ENCODE measurements around the gene SBDS. TPM values are rescaled to one million over a fixed set of nuclear protein-coding genes. Genes with fewer than 3 reads are reported as not detected.
"Not testable (repeated sequence)": the region's sequence is repeated elsewhere in the genome, so short reads cannot be mapped to it uniquely, and the experiment has no call there.

The SBDS gene
- total RNA-seq, 4 donors from 2014 or later: 62.3 to 111 (median 70.7) TPM

- Histone ChIP-seq H3K36me3 (peaks cover 0 to 65% (median 0%) of the 10 kb centered on the region in 3 donors), H3K4me1 (no peaks in the 10 kb centered on the region), H3K27ac (no peak overlapping the region), H3K9me3 (no peaks in the 10 kb centered on the region), H3K4me3 (no peak overlapping the region), H3K27me3 (no peaks in the 10 kb centered on the region)
- TF ChIP-seq POLR2A (IDR thresholded peaks at IDR 0.05) (no peak), CTCF (IDR thresholded peaks at IDR 0.05) (no peak)
- DNase-seq: no peak
These were observed 27.1 kb upstream of the SBDS start for GRCh38 chr7:67022511-67022910.

- TF ChIP-seq POLR2A (IDR thresholded peaks at IDR 0.05): no peak
- TF ChIP-seq CTCF (IDR thresholded peaks at IDR 0.05): no peak
- peaks cover 0 to 77% (median 0%) of the 10 kb centered on the region in 3 donors for H3K36me3 ChIP-seq
- no peaks in the 10 kb centered on the region for H3K9me3 ChIP-seq
- DNase-seq: no peak
- H3K4me1 ChIP-seq: no peaks in the 10 kb centered on the region
- H3K4me3 ChIP-seq: no peak overlapping the region
- H3K27me3 ChIP-seq: no peaks in the 10 kb centered on the region
- no peak overlapping the region for H3K27ac ChIP-seq
These were observed 25.9 kb upstream of the SBDS start for GRCh38 chr7:67021260-67021659.

GRCh38 chr7:67019562-67020390 lies 24.4 kb upstream of the SBDS start:
- H3K36me3 ChIP-seq: peaks cover 0 to 86% (median 0%) of the 10 kb centered on the region in 3 donors
- no peaks in the 10 kb centered on the region for H3K9me3 ChIP-seq
- H3K27me3 ChIP-seq: no peaks in the 10 kb centered on the region
- no peak for TF ChIP-seq POLR2A (IDR thresholded peaks at IDR 0.05)
- TF ChIP-seq CTCF (IDR thresholded peaks at IDR 0.05): no peak
- DNase-seq: peak in 1 of 3 donors; percentile 54
- H3K27ac ChIP-seq: peak overlapping the region in 3 of 4 donors; percentile 3 to 42 (median 17)
- no peaks in the 10 kb centered on the region for H3K4me1 ChIP-seq
- H3K4me3 ChIP-seq: no peak overlapping the region

- H3K9me3 ChIP-seq: no peaks in the 10 kb centered on the region
- peaks cover 0 to 91% (median 0%) of the 10 kb centered on the region in 3 donors for H3K36me3 ChIP-seq
- no peak for DNase-seq
- no peaks in the 10 kb centered on the region for H3K27me3 ChIP-seq
- H3K27ac ChIP-seq: peak overlapping the region in 1 of 4 donors; percentile 25
- H3K4me1 ChIP-seq: no peaks in the 10 kb centered on the region
- H3K4me3 ChIP-seq: no peak overlapping the region
- no peak for TF ChIP-seq CTCF (IDR thresholded peaks at IDR 0.05)
- TF ChIP-seq POLR2A (IDR thresholded peaks at IDR 0.05): no peak
These were observed 23.6 kb upstream of the SBDS start for GRCh38 chr7:67018940-67019339.

- H3K4me3 ChIP-seq, DNase-seq, H3K27me3 ChIP-seq, H3K27ac ChIP-seq, H3K4me1 ChIP-seq, H3K9me3 ChIP-seq: not testable (repeated sequence)
- peaks cover 0 to 86% (median 0%) of the 10 kb centered on the region in 3 donors for H3K36me3 ChIP-seq
These were observed 22.6 kb upstream of the SBDS start for GRCh38 chr7:67017971-67018370.

GRCh38 chr7:67014076-67014622 lies 18.8 kb upstream of the SBDS start:
- H3K9me3 ChIP-seq, DNase-seq, H3K27ac ChIP-seq, H3K4me1 ChIP-seq, H3K4me3 ChIP-seq, H3K27me3 ChIP-seq: not testable (repeated sequence)
- H3K36me3 ChIP-seq: peaks cover 0 to 87% (median 0%) of the 10 kb centered on the region in 3 donors

- not testable (repeated sequence) for H3K4me3 ChIP-seq, H3K4me1 ChIP-seq, H3K27me3 ChIP-seq, H3K9me3 ChIP-seq, DNase-seq, H3K27ac ChIP-seq
- peaks cover 0 to 68% (median 0%) of the 10 kb centered on the region in 3 donors for H3K36me3 ChIP-seq
These were observed 14.3 kb upstream of the SBDS start for GRCh38 chr7:67009677-67010076.
